Measurements from ENCODE around the gene GNPNAT1.
"Not testable (repeated sequence)": the region's sequence is repeated elsewhere in the genome, so short reads cannot be mapped to it uniquely, and the experiment has no call there.

GNPNAT1 gene

DNA sequence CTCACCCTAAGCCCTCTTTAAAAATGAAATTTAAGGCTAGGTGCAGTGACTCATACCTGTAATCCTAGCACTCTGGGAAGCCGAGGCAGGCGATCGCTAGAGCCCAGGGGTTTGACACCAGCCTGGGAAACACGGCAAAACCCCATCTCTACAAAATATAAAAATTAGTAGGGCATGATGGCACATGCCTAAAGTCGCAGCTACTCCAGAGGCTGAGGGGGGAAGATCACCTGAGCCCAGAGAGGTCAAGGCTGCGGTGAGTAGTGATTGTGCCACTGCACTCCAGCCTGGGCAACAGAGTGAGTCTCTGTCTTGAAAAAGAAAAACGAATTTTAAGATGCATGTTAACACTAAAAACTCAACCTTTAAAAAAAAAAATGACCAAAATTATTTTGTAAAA lies 12.7 kb downstream of the GNPNAT1 start:
- no peak overlapping the region for H3K4me3 ChIP-seq (ENCODE audit: low read depth, low read length)
- no peak for DNase-seq (ENCODE audit: low read depth)
- TF ChIP-seq, protein P1, sequence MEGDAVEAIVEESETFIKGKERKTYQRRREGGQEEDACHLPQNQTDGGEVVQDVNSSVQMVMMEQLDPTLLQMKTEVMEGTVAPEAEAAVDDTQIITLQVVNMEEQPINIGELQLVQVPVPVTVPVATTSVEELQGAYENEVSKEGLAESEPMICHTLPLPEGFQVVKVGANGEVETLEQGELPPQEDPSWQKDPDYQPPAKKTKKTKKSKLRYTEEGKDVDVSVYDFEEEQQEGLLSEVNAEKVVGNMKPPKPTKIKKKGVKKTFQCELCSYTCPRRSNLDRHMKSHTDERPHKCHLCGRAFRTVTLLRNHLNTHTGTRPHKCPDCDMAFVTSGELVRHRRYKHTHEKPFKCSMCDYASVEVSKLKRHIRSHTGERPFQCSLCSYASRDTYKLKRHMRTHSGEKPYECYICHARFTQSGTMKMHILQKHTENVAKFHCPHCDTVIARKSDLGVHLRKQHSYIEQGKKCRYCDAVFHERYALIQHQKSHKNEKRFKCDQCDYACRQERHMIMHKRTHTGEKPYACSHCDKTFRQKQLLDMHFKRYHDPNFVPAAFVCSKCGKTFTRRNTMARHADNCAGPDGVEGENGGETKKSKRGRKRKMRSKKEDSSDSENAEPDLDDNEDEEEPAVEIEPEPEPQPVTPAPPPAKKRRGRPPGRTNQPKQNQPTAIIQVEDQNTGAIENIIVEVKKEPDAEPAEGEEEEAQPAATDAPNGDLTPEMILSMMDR (IDR thresholded peaks at IDR 0.05; ENCODE audit: insufficient read depth, low read depth, low read length, missing control alignments): no peak

DNA sequence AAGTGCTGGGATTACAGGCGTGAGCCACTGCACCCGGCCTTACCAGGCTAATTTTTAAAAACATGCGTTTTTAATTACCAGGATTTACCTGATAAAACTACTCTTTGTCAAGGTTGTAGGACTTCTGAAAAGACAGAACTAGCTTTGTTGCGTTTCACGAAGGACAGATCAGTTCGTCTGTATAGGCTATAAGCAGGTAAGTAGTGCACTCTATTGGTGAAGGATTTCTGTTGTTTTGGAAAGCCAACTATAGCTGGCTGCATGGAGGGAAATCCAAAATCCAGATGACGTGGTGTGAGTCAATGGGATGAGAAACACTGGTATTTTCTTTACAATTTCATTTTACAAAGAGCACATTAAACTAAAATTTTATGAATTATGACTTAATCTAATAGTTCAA lies 14.6 kb downstream of the GNPNAT1 start:
- TF ChIP-seq, protein P1 (IDR thresholded peaks at IDR 0.05; ENCODE audit: insufficient read depth, low read depth, low read length, missing control alignments): no peak
- no peak overlapping the region for H3K4me3 ChIP-seq (ENCODE audit: low read depth, low read length)
- DNase-seq (ENCODE audit: low read depth): no peak

DNA sequence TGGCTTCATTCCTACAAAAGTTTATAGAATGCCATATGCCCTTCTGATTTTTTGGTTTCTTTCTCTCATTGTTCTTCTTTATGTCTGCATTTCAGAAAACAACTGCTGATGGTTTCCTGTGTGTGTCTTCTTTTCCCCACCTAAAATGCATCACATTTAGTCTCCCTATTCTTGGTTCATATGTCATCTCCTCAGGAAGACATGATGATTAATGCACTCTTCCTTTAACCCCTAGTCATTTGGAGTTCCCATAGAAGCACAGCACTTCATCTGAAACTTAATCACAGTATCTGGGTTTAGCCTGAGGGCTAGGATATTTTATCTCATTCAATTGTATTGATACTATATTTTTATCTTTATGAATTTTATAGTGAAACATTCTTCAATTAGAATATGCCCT lies 21.5 kb downstream of the GNPNAT1 start:
- TF ChIP-seq, protein P1 (IDR thresholded peaks at IDR 0.05; ENCODE audit: insufficient read depth, low read depth, low read length, missing control alignments): no peak
- DNase-seq (ENCODE audit: low read depth): no peak
- no peak overlapping the region for H3K4me3 ChIP-seq (ENCODE audit: low read depth, low read length)

DNA sequence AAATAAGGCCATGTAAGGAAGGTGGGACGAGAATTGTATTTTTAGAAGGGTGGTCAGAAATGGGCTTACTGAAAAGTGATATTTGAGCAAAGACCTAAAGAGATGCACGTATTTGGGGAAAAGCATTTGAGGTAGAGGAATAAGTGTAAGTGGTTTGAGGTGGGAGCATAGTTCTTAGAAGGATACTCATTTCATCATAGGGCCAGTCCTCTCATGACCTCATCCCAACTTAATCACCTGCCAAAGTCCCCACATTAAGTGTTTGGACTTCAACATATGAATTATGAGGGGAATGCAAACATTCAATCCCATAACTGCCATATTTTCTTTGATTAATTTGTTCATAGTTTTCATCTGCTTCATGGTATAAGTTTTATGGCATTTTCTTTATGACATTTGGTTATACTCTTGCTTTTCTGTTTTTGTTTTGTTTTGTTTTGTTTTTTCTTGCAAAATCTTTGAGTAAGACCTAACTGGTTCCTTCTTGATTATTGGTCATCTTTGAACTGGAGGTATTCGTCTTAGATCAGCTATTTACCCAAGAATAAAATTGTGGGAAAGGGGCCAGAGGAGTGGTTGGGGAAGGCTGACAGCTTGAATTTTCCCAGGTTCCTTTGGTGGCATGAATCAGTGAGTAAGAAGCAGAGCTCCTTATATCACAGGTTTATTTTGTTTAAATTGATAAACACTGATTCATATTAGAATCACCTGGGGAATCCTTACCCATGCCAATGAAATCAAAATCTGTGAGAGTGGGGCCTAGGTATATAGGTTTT lies 24.2 kb downstream of the GNPNAT1 start:
- TF ChIP-seq, protein P1 (IDR thresholded peaks at IDR 0.05; ENCODE audit: insufficient read depth, low read depth, low read length, missing control alignments): no peak

DNA sequence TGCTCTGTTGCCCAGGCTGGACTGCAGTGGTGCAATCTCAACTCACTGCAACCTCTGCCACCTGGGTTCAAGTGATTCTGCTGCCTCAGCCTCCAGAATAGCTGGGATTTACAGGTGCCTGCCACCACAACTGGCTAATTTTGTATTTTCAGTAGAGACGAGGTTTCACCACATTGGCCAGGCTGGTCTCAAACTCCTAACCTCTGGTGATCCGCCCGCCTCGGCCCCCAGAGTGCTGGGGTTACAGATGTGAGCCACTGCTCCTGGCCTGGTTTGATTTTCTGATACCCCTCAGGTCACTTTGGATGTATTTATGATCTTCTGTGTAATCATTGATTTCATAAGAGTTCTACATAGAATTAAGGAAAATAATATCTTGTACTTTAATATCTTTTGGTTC lies 28.5 kb downstream of the GNPNAT1 start:
- DNase-seq (ENCODE audit: low read depth); H3K4me3 ChIP-seq (ENCODE audit: low read depth, low read length): not testable (repeated sequence)

More for the DNA sequence above, 24.2 kb downstream of the GNPNAT1 start:
- no peak overlapping the region for H3K4me3 ChIP-seq (ENCODE audit: low read depth, low read length)
- DNase-seq (ENCODE audit: low read depth): no peak

DNA sequence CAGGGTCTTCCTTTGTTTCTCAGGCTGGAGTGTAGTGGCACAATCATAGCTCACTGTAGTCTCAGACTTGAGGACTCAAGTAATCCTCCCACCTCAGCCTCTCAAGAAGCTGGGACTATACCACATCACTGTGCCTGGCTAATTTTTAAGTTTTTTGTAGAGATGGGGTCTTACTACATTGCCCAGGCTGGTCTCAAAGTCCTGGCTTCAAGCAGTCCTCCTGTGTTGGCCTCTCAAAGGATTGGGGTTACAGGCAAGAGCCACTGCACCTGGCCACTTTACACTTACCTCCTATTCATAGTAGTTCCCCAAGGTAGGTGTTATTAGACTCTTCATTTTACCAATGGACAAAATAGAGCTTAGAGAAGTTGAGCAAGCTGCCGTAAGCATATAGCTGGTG lies 32.3 kb downstream of the GNPNAT1 start:
- TF ChIP-seq, protein P1 (IDR thresholded peaks at IDR 0.05; ENCODE audit: insufficient read depth, low read depth, low read length, missing control alignments): no peak
- H3K4me3 ChIP-seq (ENCODE audit: low read depth, low read length): no peak overlapping the region

DNA sequence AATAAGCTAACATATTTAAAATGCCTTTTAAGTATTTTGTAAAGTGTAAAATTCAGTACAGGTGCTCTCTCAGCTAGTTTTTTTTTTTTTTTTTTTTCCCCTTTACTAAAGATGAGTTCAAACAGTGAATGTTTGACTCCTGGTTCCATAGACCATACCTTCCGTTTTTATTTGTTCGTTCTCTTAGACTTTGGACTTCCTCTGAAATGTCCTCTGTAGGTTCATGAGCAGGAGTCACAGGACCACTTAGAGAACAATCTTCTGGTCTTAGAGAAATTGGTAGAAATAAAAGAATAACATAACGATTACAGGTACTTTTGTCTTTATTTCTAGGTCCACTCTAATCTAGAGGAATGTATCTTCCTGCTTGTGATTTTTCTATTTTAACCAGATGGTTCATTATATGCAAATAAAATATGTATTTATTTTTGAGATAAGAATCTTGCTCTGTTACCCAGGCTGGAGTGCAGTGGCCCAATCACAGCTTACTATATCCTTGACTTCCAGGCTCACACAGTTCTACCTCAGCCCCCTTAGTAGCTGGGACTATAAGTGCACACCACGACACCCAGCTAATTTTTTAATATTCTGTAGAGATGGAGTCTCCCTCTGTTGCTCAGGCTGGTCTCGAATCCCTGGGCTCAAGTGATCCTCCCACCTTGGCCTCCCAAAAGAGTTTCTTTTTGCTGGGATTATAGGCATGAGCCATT lies 35.6 kb downstream of the GNPNAT1 start:
- DNase-seq (ENCODE audit: low read depth): no peak
- TF ChIP-seq, protein P1 (IDR thresholded peaks at IDR 0.05; ENCODE audit: insufficient read depth, low read depth, low read length, missing control alignments): no peak
- H3K4me3 ChIP-seq (ENCODE audit: low read depth, low read length): no peak overlapping the region

More for the DNA sequence above, 32.3 kb downstream of the GNPNAT1 start:
- DNase-seq (ENCODE audit: low read depth): no peak
